HG02798 (cell line): Measurements from ENCODE around the gene EMP3.
"Not testable (repeated sequence)": the region's sequence is repeated elsewhere in the genome, so short reads cannot be mapped to it uniquely, and the experiment has no call there.

Experiments used
- ATAC-seq: cut with Tn5 transposase; IDR thresholded peaks from one replicate; pipeline ENCODE4 v1.9.1; 2021; ENCODE audit warnings: mild to moderate bottlenecking; ENCODE audit not compliant: unreplicated experiment, poor library complexity

EMP3 gene

DNA sequence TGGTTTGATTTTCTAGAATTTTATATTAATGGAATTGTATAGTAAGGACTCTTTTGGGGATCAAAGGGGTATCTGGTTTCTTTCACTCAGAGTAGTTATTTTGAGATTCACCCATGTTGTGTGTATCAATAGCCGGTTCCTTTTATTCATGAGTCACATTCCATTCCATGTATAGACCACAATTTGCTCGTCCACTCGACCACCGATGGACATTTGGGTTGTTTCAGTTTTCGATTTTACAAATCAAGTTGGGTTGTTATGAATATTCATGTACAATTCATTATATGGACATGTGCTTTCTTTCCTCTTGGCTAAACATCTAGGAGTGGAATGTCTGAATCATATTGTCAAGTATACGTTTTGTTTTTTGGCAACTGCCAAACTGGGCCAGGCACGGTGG, 9.6 kb upstream of the EMP3 start:
- no peak for ATAC-seq

DNA sequence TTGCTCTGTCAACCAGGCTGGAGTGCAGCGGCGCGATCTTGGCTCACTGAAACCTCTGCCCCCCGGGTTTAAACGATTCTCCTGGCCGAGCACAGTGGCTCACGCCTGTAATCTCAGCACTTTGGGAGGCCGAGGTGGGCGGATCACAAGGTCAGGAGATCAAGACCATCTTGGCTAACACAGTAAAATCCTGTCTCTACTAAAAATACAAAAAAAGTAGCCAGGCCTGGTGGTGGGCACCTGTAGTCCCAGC, 7.7 kb upstream of the EMP3 start:
- ATAC-seq, result not testable (repeated sequence)

DNA sequence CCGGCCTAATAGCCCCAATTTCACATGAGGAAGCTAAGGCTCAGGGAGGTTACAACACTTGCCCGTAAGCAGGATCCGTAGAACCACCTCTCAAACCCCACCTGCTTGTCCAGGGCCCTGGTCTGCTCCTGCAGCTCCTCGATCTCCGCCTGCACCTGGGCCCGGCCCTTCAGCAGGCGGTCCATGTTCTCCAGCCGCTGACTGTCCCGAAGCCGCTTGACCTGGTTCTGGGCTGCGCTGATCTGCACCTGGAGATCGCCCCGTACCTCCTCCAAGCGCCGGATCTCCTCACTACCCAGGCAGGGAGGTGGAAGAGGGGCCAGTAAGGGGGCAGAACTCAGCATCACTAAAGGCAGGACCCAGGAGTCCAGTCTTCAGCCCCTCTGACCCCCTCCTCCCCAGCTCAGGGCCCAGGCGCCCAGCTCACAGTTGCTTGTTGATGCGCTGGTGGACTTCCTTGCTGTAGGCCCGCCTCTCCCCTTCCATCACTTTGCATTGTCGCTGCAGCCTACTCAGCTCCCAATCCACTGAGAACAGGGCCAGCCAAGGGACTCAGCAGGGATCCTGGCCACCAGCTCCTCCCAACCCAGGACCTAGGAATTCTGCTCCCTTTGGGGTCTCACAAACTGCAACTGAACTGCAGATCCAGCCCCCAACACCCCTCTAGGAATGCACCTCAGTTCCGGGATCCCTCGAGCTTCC, 6.9 kb upstream of the EMP3 start:
- ATAC-seq, result no peak

DNA sequence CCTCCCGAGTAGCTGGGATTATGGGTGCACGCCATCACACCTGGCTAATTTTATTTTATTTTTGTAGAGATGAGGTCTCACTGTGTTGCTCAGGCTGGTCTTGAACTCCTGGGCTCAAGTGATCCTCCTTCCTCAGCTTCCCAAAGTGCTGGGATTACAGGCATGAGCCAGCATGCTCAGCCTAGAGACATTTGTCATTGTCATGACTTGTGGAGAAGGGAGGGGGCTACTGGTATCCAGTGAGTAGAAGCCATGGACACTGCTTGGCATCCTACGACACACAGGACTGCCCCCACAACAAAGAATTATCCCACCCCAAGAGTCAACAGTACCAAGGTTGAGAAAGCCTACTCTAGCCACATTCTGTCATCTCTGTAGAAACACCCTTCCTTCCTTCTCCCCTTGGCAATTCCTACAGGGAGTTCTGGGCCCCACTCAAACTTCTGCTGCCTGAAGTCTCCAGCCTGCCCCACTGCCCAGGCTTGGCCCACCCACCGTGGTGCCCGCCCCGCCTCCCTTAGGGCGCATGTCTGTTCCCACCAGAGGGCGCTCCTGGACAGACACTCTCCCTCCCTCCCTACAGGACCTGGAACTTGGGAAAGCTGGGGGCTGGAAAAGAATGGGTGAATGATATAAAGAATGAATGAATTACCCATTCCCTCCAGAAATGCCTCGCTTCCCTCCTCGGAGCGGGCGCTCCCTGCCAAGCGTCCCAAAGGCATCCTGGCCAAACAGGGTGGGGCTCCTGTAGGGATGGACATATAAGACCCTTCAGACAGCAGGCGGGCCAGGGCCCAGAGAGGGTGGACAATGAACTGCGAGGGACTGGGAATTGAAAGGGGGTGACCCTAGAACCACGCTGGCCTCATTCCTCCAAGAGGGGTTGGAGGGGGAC, 5.5 kb upstream of the EMP3 start:
- no peak for ATAC-seq

DNA sequence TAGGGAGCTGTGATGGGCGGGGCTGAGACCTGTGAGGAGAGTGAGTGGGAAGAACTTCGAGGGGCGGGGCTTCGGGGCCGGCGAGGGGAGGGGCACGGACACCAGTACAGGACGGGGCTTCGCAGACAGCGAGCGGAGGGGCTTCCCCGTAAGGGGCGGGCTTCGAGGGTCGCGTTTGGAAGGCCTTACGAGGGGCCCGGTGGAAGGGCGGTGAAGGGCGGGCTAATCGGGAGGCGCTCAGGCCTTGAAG, 4.1 kb upstream of the EMP3 start:
- peak; percentile 62 for ATAC-seq

DNA sequence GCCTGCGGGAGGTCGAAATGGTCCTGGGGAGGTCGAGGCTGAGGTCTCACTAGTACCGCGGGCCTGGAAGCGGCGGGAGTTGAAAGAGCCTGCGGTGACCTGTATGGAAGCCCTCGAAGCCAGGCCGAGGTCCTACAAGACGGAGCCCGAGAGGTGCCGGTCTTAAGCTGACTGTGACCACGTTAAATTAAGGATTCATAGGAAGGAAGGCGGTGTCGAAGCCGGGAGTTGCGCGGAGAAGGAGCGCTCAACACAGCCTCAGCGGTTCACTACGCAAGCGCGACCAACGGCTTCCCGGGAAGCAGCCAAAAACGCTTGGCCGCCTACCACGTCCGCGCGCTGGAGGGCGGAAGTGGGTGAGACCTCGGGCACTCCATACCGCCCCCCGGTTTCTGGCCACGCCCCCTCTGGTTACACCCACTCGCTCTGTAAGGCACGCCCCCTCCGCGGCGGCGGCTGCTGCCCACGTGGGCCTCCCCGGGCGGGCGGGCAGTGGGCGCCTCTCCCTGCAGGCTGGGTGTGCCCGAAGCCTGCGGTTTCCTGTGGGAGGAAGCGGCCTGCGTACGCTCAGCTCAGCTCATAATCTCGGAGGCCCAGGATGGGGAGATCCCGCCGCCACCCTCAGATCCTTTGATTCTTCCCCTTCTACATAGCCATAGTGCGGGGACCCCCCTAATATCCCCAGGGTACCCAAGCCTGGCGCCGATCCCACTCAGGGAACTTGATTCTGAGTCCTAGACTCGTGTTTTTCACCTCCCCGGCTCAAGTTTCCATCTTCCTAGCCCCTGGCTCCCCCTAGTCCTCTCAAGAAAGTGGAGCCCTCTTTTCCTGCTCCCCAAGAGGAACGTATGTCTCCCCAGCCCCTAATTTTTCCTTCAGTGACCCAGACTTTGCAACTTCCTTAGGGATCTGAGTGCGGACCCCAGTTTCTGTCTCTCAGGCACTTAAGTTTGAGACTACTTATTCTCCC, 3.4 kb upstream of the EMP3 start:
- ATAC-seq, result peak; percentile 73

DNA sequence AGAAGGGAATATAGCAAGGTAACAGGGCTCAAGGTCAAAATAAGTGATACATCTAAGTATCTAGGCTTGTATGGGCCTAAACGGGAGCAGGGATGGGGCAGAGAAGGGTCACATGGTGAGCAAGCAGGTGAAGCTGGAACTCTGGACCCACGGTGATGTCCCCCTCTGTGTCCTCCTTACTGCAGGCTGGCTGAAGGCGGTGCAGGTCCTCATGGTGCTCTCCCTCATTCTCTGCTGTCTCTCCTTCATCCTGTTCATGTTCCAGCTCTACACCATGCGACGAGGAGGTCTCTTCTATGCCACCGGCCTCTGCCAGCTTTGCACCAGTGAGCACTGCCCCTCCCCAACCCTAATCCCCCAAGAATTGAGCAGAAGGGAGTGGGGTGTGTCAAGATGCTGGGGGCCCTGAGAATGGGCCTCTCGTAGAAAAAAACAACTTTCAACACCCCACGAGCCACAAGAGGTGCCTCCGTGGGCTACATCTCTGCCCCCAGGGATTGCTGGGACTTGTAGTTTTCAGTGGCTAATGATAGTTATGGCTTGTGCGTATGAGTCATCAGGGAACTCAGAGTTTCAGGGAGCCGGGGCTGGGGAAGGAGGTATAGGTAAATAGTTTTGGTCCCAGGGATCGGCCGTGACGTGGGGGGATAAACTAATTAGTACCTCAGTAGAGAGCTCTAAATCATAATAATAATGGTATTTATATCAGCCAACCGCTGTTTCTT, 4.0 kb downstream of the EMP3 start:
- ATAC-seq, result no peak

DNA sequence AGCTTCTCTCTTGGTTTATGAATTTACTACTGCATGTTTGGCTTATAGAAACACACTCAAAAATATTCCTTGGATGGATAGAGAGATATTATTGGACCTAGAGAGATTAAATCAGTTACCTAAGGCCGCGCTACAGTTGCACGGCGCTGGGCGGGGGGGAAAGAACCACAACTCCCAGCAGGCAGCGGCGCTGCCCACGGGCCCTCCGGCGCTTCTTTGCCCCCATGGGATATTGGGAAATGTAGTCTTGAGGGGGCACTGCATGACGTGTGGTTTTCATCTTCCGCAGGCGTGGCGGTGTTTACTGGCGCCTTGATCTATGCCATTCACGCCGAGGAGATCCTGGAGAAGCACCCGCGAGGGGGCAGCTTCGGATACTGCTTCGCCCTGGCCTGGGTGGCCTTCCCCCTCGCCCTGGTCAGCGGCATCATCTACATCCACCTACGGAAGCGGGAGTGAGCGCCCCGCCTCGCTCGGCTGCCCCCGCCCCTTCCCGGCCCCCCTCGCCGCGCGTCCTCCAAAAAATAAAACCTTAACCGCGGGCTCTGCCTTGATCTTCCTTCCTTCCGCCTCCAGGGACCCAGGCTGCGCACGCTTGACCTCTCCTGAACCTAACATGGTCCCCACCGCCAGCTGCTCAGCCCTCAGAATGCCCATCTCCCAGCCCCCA, 4.8 kb downstream of the EMP3 start:
- peak; percentile 30 for ATAC-seq

DNA sequence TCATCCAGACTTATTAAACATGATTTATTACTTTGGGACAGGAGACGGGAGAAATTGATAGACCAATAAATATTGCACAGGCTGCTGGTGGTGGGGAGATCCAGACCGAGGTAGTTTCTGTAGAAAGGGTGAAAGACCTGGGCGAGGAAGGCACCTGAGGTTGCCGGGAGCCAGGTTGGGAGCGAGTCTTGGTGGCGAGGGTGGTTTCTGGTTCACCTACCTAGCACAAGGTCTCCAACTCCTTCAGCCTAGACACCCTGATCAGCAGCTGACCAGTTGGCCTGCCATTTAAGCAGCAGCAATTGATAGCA, 7.0 kb downstream of the EMP3 start:
- ATAC-seq, result no peak

DNA sequence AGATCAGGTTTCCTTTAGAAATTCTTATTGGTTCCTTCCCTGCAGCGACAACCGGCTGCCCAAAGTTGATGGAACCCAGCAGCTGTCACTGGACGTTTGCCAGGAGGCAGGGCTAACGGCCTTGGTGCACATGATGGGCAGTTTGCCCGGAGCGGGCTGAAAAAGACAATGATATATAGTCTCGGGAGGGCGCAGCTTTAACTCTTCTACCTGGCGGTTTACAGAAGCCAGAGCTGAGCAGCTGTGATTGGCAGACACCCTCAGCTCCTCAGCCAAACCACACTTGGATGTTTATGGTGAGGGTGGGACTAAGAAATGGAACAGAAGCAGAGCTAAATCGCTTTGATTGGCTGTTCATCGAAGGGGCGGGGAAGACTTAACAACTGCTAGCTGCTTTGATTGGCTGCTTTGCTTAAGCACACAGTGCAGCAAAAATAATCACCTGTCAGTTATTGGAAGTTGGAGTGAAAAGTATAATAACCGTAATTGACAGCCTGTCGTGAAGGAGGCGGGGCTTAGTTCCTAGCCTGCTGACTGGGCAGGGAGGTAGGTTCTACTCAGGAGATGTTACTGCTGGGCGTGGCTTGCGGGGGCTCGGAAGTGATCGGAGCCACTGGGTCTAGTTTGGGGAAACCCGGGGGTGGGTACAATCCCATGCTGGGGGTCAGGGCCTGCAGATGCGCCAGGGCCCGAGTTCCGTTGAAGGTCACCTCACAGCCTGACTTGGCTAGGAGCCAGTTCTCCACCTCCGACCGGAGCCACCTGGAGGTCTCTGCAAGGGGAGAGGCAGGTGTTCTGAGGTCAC, 7.5 kb downstream of the EMP3 start:
- peak; percentile 73 for ATAC-seq

DNA sequence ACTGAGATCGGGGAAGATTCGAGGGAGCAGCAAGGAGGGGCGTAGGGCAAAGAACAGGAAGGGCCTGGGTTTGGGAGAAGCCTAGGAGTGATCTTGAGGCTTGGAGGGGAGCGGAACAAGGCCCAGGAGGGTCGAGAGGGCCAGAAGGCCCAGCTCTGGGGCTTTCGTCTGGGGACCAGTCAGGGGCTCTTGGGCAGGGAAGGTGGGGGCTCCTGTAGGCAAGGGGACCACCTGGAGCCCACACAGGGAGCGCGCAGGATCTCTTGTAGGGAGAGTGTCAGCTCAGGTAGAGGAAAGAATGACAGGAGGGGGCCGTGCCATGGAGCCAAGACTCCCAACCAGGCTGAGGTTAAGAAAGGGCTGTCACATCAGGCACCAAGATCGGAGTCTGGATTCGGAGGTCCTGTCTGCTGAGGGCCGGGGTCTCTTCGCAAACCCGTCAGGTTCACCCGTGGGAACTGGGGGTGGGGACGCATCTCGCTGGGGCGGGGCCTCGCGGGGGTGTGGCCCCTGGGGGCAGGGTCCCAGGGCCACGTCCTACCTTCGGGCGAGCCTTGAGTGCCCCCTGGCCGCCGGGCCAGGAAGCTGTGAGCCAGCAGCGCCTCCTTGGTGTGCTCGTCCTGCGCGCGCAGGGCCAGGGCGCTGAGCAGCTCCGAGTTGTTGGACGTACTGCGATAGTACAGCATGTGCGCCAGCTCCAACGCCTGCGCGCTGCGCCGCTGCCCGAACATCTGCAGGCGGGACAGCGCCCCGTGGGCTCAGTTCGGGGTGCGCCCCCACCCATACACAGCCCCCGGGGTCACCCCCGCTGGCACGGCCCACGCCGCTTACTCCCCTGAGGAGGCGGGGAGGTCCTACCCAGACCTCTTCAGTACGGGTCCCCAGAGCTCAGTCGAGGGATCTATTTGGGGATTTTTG, 8.4 kb downstream of the EMP3 start:
- ATAC-seq, result peak; percentile 61

DNA sequence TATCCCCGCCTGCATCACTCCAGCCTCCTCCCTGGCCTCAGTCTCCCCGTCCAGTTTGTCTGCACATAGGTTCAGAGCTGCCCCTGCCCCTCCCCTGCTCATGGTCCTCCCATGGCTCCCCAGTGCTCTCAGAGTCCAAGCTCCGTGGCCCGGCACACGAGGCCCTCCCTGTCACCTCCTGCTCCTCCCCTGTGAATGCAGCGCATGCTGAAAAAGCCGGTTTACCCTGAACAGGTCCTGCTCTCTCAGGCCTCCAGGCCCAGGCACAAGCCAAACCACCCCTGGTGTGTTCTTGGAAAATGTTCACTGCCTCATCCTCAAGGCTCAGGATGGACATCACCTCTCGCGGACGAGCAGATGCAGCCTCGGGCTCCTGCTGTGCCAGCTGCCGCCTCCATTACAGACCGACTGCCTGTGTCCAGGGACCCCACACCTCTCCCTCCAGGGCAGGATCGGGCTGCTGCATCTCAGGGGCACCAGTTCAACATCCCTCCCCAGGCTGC, 13.0 kb downstream of the EMP3 start:
- ATAC-seq, result no peak

DNA sequence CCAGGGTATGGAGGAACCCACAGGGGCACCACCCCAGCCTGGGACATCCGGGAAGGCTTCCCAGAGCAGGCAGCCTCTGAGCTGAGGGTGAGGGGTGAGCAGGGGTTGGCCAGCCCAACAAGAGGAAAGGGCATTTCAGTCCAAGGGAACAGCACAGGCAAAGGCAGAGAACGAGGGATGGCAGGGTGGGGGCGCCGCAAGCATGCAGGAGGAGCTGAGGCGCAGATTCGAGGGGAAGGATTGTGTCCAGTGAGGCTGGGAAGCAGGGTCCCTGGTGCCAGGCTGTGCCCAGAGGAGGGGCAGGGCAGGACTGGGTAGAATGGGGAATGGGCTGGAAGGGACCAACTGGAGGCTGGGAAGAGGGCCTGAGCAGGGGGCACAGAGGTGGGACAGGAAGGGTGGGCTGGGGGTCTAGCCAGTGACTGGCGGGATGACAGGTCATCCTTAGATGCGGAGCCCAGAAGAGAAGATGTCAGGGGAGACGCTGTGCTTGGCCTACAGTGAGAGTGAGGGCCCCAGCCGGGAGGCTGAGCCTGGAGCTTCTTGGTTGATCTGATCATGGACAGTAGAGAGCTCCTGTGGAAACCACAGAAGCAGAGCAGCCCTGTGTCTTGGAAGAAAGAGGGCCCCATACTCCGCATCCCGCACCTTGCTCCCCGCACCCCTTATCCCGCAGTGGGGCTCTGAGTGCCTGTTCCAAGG, 13.6 kb downstream of the EMP3 start:
- no peak for ATAC-seq

DNA sequence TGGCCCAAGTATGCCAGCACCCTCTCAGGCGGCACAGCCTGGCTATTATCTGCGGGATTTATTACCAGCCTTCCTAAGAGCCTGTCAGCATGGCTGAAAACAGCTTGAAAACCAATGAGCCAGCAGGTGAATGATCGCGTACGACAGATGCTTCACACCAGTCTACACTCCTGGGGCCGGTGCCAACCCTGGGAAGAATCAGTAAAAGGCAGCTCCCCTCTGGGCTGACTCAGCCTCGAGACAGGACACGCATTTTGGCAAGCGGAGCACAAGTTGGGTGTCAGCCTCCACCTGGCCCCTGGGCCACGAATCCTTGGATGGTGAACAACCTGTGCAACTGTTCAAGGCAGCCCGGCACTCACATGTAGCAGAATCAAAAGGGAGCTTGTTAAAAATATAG, 15.6 kb downstream of the EMP3 start:
- no peak for ATAC-seq

DNA sequence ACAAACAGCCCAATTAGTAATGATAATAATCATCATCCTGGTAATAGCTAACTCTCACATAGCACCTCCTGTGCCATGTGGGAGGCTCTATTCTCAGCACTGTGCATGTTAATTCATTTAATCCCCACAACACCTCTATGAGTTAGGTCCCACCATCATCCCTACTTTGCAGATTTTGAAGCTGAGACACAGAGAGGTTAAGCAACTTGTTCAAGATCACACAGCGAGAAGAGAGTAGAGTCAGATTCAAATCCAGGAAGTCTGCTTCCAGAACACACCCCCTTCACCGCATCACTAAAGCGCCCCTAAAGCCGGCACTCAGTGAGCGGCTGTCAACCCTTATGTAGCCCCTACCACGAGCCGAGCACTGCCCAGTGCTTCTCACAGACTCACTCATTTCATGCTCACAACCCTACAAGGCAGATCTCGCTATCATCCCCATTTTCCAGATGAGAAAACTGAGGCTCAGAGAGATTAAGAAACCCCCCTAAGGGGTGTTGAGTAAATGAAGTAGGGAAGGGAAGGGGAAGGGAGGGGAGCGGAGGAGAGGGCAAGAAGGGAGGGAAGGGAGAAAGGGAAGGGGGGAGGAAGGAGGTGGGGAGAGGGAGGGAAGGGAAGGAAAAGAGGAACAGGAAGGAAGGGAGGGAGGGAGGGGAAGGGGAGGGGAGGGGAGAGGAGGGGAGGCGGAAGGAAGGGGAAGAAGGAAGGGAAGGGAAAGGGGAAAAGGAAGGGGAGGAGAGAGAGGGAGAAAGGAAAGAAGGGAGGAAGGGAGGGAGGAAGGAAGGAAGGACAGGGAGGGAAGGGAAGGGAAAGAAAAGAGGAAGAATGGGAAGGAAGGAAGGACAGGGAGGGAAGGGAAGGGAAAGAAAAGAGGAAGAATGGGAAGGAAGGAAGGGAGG, 16.4 kb downstream of the EMP3 start:
- no peak for ATAC-seq

DNA sequence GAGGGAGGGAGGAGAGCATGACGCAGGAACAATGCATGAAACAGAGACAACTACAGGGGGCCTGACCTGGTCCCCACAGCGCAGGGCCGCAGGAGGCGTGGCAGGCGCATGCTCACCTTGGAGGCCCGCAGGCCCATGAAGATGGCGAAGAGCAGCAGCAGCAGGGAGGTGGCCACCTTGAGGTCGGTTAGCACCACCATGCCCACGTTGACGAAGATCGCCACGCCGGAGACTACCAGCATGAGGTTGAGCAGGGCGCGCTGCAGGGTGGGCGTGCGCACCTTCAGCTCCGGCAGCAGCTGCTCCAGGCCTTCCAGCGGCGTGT, 17.0 kb downstream of the EMP3 start:
- ATAC-seq, result no peak
